ENCODE data around the gene MAPK1.
"Not testable (repeated sequence)": the region's sequence is repeated elsewhere in the genome, so short reads cannot be mapped to it uniquely, and the experiment has no call there.

Gene MAPK1

DNA sequence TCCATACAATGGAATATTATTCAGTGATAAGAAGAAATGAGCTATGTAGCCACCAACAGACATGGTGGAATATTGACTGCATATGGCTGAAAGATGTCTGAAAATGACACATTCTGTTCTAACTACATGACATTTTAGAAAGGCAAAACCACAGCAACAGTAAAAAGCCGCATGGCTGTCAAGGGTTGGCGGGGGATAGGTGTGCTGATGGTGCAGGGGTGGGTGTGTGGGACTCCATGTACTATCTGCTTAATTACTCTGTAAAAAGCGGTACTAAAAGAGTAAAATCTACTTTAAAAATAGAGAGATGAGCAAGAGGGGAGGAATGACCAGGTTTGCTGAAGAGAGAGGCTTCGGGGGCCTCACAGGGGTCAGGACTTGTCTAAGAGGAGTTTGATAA is 115.2 kb downstream of the MAPK1 start:
- no peak for FAIRE-seq

DNA sequence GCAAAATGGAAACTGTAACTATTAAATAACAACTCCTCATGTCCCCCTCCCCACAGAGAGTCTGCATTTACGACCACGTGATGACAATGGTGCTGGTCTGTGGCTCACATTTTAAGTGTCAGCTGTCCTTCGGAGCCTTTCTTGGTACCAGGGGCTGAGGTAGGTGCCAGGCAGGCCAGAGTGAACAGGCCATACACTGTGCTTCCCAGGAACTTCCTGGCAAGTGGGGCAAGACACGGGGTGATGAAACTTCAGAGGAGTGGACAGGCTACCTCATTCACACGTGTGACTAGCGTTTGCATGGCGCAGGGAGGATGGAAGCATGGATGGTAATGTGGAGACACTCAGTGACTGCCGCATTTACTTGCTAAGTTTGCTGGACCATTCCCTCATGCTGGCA is 121.5 kb downstream of the MAPK1 start:
- FAIRE-seq = no peak

DNA sequence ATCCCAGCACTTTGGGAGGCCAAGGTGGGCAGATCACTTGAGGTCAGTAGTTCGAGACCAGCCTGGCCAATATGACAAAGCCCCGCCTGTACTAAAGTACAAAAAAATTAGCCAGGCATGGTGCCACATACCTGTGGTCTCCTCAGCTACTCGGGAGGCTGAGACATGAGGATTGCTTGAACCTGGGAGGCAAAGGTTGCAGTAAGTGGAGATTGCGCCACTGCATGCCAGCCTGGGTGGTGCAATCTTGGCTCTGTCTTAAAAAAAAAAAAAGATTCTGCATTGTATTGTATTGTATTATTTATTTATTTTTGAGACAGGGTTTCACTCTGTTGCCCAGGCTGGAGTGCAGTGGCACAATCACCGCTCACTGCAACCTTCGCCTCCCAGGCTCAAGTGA is 122.5 kb downstream of the MAPK1 start:
- not testable (repeated sequence) for FAIRE-seq

DNA sequence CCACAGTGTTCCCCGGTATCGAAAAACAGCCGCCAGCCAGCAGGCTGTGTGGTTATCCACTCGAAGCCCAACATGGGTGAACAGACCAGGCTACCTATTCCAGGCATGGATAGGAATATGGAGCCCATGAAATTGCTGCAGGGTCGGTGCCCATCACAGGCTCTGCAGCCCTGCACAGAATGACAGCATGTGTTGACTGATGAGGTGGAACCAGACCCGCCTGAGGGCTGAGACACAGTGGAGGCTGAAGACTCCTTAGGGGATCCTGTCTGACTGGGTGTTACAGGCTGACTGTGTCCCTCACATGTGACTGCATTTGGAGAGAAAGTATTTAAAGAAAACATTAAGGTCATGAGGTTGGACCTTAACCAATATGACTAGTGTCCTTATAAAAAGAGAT is 125.7 kb downstream of the MAPK1 start:
- FAIRE-seq = no peak

DNA sequence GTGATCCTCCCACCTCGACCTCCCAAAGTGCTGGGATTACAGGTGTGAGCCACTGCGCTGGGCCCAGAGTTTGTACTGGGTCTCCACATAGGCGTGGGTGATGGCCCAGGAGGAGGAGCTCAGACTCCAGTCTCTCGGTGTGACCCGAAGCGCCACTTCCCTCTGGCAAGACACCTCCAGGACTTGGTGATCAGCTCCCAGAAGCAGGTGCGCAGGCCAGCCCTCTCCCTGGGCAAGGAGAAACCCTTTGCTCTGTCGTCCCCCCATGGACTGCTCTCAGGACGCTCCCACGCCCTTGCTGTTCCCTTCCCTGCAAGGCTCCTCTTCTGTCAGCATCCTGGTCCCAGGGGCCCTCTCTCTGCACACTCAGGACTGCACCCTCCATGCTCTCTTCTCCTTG is 126.4 kb downstream of the MAPK1 start:
- no peak for FAIRE-seq

DNA sequence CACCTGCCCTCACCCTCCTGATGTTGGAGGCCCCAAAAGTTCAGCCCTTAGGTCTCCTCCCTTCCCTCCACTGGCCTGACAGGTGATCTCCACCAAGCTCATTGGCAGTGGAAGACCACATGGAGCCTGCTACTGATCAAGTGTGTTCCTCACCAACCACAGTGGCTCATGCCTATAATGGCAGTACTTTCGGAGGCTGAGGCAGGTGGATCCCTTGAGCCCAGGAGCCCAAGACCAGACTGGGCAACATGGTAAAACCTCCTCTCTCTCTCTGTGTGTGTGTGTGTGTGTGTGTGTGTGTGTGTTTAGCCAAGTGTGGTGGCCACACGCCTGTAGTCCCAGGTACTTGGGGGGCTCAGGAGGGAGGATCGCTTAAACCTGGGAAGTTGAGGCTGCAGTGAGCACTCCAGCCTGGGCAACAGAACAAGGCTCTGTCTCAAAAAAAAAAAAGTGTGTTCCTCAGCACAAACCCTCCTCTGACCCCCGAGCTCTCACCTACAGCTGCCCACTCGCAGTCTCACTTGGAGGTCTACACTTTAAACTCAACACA is 127.5 kb downstream of the MAPK1 start:
- FAIRE-seq = no peak

DNA sequence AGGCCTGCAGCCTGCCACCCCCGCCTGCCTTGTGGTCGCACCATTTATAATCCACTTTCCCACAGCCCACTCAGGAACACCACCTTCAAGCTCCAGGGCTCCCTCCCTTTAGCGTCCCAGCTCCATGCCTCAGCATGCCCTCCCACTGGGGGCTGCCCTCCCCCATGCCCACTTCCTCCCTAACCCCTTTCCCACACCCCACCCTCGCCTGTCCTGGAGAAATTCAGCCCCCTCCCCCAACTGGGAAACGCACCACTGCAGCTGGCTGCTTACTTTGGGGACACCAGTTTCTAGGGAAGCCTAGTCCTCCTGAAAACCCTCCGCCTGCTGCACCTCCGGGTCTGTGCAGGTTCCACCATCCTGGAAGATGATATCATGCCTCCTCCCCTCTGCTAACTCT is 128.5 kb downstream of the MAPK1 start:
- FAIRE-seq = no peak

DNA sequence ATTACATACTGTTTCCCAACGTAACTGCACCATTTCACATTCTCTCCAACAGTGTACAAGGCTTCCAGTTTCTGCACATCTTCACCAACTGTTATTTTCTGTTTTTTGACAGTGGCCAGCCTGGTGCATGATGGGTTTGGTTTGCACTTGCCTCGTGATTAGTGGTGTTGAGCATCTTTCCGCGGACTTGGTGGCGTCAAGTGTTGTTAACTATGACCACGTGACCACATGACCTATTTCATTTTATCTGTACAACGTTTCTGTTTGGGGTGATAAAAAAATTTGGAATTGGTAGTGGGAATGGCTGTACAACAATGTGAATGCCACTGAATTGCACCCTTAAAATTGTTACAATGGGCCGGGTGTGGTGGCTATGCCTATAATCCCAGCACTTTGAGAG is 129.4 kb downstream of the MAPK1 start:
- FAIRE-seq = no peak

DNA sequence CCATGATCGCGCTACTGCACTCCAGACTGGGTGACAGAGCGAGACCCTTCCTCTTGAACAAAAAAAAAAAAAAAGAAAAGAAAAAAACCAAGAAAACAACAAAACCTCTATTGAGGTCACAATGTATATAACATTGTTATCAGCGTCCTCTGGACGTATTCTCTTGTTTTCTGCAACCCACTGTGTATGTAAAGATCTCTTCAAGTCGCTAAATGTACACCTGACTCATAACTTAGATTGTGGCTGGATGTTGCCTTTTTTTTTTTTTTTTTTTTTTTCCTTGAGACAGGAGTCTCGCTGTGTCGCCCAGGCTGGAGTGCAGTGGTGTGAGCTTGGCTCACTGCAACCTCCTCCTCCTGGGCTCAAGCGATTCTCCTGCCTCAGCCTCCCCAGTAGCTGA is 130.5 kb downstream of the MAPK1 start:
- no peak for FAIRE-seq

DNA sequence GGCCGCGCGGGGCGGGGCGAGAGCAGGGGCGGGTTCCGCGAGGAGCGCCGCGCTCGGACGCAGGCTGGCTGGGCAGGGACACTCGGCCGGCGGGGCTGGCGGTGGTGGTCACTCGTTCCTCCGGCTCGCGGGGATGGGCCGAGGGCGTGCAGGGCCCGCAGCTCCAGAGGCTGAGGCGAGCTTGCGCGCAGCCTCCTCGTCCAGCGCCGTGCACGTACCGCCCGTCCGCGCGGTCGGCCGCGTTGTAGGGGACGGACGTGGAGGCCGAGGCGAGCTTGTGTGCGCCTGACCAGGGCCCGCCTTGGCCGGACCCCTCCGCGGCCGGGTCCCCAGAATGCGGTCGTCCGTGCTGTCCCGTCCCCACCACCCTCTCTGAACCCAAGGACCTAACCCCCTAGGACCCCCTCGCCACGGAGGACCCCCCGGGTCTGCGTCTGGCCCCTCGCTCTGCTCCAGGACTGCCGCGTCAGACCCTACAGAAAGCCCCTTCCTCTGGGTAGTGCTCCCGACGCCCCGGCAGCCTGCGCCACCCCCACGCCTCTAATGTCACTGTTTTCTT is 131.3 kb downstream of the MAPK1 start:
- FAIRE-seq = no peak

DNA sequence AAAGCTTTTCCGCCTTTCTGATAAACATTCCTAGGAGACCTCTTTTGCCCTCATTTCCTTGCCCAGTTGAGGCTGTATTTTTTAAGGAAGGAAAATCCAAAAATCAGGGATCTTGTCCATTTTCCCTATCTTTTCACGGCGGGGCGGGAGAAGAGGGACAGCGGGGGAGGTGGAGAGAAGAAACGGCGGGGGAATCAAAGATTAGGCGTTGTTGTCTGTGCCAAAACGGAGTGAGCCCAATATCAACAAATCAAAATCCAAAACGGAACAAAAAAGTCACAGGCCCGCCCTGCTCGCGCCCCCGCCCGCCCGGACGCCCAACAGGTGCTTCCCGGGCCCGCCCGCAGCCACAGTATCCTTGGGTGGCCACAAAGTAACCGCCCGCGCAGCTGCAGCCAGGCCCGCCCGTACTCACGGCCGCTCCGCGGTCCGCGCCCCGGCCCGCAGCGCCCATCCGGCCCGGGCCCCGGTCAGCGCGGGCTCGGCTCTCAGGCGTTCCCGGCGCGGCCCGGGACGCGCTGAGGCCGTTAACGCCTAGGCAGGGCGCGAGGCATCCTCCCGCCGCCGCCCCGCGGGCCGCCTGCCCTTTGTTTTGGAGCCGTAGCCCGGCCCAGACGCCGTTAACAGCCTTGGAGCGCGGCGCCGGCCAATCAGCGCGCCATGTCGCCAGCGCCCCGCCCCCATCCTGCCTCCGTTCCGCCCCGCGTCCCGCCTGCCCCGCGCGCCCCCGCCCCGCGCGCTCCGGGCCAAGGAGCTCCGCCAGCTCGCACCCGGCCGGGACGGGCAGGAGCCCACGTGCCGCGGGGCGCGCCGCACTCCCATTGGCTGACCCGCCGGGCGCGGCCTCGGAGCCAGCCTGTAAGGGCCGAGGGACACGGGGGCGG is 132.0 kb downstream of the MAPK1 start, which contains the start of gene YPEL1:
TSS of gene YPEL1 (minus strand) at position 595 of the 884 bp plus-strand sequence. CDS start 25,050 bp downstream, outside the sequence.
- no peak for FAIRE-seq

DNA sequence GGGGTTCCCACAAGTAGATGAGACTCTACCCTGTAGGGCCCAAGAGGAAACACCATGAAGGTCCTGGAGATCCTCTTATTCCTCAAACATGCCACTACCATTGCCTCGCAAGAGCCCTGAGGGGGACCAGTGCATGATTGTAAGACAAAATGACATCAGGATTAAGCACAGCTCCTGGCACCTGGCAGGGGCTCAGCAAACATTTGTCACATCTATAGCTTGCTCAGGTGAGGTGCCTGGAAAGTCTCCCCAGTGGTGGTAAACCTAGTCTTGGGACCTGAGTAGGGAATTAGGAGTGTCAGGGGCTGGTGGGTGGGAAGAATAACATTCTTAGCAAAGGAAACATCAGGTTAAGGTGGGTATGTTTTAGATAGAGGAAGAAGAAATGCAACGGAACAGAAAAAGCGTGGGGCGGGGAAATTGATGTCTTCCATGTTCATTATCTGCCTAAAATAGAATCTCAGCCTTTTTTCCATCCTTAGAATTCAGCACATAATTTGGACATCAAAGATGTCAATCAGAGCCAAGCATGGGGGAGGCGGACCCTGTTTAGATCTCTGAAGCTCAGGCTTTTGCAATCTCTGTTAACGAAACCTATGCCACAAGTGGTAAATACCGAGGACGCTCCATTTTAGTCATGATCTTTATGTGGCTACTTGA is 132.8 kb downstream of the MAPK1 start:
- FAIRE-seq = no peak

DNA sequence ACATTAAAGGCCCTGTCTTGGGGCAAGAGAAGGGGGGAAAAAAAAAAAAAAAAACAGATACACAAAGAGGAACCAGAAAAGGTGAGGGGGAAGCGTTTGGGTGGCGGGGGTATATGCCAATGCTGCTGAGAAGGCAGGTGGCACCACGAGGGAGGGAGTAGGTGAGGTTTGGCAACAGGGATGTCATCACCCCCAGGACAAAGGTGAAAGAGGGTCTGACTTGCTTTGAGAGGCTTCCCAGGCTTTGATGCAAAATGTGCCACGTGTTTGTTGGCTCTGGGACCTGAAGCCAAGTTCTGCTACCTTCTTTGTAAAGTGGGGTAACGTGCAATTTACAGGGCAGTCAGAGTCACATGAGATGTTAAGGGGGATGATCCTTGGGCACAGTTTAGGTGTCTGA is 135.9 kb downstream of the MAPK1 start:
- no peak for FAIRE-seq

DNA sequence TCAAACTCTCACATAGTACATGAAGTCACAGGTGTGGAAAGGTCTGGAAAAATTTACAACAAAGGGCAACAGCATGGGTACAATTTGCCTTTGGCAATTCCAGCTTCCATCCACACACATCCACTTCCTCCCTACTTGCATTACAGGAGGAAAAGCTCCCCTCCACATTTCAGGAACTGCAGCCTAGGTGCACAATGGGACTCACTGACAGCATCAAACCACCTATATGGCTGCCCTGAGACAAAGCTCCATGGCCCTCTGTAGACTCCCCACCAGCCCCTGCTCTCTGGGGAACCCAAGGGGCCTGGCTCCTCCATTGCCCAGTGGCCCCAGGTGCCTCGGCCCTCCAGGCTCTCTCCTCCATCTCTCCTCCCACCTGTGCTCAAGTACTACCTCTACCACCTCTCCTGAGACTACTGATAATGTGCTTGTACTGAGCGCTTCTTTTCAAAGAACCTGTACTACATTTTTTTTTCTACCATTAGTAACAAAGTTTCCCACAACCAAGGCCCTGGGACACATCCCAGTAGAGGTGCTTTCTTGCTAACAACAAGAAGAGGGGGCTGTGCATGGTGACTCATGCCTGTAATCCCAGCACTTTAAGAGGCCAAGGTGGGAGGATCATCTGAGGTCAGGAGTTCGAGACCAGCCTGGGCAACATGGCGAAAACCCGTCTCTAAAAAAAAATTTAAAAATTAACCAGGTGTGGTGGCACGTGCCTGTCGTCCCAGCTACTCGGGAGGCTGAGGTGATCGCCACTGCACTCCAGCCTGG is 136.7 kb downstream of the MAPK1 start:
- FAIRE-seq = no peak

DNA sequence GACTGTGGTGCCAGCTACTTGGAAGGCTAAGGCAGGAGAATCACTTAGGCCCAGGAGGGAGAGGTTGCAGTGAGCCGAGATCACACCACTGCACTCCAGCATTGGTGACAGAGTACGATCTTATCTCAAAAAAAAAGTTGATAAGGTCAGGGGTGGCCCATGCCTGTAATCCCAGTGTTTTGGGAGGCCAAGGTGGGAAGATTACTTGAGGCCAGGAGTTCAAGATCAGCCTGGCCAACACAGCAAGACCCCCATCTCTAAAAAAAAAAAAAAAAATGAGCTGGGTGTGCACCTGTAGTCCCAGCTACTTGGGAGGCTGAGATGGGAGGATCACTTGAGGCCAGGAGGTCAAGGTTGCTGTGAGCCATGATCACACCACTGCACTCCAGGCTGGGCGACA is 138.3 kb downstream of the MAPK1 start:
- not testable (repeated sequence) for FAIRE-seq

DNA sequence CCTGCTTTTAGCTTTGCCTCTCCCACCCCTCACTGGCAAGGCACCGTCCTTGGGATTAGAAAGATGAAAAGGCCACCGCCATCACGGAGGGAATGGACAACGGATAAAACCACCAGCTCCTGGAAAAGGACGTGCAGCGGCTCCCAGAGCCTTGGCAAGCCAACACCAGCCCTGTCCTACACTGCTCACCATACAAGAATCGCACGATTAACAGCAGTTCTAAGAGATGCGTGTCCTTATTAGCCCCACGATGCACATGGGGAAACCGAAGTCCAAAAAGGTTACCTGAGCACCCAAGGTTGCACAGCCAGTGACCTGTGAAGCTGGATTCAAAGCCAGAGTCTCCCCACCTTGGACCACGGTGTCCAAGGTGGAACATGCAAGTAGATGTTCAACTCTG is 139.2 kb downstream of the MAPK1 start:
- no peak for FAIRE-seq

DNA sequence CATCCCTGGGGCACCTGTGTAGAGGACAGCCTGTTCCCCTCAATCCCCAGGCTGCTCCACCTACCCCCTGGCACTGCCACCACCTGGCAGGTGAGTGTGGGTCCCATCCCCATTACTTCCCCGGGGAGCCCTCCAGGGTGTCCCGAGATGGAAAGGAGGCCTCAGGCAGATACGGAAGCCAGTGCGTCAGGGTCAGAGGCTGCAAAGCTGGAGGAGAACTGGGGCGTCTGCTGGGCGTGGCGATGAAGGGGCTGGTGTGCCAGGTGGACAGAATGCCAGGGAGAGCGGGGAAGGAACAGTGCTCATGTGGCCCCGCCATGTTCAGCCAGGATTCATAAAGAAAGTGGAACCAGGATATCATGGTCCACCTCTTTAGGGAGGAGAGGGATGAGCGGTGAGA is 139.7 kb downstream of the MAPK1 start:
- FAIRE-seq = no peak

DNA sequence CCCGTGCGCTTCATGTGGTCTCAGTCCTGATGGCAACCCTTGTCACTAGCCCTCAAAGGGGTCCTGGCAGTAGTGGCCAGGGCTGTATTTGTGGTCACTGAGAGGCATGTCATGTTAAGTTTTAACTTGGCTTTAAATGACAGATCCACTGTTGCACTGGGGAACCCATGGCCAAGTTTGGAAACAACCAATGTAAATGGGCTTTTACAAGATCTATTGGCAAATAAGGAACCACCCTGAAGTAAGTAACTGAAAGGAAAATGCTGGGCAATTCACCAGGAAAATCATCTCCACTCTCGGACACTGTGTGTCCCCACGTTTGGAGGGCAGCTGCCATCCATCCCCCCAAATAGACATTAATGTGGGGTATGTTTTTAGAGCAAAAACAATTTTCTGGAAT is 140.3 kb downstream of the MAPK1 start:
- no peak for FAIRE-seq

DNA sequence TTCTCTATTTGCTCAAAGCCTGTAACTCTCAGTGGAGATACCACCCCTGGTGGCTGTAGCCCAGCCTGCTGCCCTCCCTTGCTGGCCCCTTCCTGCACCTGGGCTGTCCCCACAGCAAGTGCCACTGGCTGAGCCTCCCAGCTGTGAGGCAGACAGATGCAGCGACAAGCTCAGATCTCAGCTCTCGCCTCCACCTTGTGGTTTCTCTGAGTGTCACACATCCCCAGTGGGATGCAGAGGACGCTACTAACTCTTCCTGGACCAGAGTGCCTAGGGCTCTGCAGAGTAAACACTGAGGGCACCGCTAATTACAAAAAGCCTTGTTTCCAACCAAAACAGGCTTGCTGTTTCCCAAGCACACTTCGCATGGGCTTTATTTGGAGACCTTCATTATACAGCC is 140.8 kb downstream of the MAPK1 start:
- FAIRE-seq = no peak

DNA sequence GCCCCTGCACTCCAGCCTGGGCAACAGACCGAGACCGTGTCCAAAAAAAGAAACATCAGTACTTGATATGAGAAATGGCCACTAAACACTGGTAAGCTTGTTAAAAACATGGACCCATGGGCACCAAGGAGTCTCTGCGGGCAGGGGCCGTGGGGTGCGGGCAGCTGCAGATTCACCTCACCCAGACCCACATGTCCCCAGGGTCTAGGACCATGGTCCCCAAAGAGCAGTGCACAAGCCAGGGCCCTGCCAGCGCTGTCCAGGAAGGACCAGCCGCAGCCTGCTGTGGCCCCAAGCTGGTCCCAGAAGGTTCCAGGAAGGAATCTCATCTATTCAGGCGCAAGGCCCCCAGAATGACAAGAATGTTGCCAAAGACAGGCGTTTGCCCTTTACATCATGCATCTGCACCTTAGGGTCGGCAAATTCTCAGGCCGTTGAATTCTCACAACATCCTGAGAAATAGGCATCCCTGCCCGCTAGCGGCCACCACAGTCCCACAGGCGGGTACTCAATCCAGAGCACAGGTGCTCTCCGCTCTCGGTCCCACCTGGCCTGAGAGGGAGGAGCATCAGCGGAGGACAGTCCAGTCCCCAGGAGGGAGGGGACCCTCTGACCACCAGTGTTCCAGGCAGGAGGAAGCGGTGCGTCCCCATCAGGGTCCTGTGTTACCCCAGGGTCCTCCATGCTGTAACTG is 141.3 kb downstream of the MAPK1 start:
- FAIRE-seq = no peak

DNA sequence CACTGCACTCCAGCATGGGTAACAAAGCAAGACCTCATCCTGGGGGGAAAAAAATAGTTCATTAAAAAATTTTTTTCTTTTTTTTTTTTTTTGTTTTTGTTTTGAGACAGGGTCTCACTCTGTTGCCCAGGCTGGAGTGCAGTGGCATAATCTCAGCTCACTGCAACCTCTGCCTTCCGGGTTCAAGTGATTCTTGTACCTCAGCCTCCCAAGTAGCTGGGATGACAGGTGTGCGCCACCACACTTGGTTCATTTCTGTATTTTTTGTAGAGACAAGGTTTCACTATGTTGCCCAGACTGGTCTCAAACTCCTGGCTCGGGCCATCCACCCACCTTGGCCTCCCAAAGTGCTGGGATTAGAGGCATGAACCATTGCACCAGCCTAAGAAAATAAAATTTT is 142.9 kb downstream of the MAPK1 start:
- not testable (repeated sequence) for FAIRE-seq

DNA sequence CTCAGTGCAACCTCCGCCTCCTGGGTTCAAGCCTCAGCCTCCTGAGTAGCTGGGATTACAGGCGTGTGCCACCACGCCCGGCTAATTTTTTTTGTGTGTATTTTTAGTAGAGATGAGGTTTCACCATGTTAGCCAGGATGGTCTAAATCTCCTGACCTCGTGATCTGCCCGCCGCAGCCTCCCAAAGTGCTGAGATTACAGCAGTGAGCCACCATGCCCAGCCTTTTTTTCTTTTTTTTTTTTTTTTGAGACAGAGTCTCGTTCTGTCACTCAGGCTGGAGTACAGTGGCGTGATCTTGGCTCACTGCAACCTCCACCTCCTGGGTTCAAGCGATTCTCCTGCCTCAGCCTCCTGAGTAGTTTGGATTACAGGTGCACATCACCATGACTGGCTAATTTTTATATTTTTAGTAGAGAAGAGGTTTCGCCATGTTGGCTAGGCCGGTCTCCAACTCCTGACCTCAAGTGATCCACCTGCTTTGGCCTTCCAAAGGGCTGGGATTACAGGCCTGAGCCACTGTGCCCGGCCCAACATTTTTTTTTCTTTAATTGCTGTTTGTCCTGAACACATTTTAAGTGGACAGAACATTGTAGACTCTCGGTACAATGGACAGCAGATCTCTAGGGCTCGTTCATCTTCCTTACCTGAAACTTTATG is 146.1 kb downstream of the MAPK1 start:
- FAIRE-seq = not testable (repeated sequence)
